WTC11 (cell line): ENCODE results near the gene FCHSD2. TPM values are rescaled to one million over a fixed set of nuclear protein-coding genes. Genes with fewer than 3 reads are reported as not detected.

Source experiments
- ATAC-seq: fragments of 200-7000 bp; cut with Tn5 transposase; 2 replicates; pipeline ENCODE4 v1.10.0; 2021; ENCODE audit warnings: mild to moderate bottlenecking, moderate library complexity
- CTCF ChIA-PET: fragments of 300-600 bp; sonication (Branson Sonifier 250); formaldehyde crosslinking; loops from one replicate; lab custom pipeline; 2021; ENCODE audit warnings: antibody characterized with exemption; lab: Charles Lee
- POLR2A ChIA-PET: fragments of 350-600 bp; sonication (Branson Sonifier 250); formaldehyde crosslinking; loops from one replicate; lab custom pipeline; 2021; ENCODE audit warnings: antibody characterized with exemption; lab: Charles Lee
- DNase-seq: peaks from one replicate; pipeline ENCODE4 v3.0.0; 2021; ENCODE audit warnings: low spot score
- H3K27ac Mint-ChIP-seq: 2 replicates; pipeline ENCODE4 v1.8.0; 2021; ENCODE audit warnings: mixed read lengths
- H3K27me3 Mint-ChIP-seq: 2 replicates; pipeline ENCODE4 v1.8.0; 2021; ENCODE audit warnings: low read depth, mild to moderate bottlenecking, moderate library complexity, mixed read lengths
- H3K36me3 Mint-ChIP-seq: 2 replicates; pipeline ENCODE4 v1.8.0; 2021; ENCODE audit warnings: mixed read lengths
- H3K4me1 Mint-ChIP-seq: 2 replicates; pipeline ENCODE4 v1.8.0; 2022; ENCODE audit warnings: mixed read lengths
- H3K4me3 Mint-ChIP-seq: 2 replicates; pipeline ENCODE4 v1.8.0; 2021; ENCODE audit warnings: mild to moderate bottlenecking, moderate library complexity, mixed read lengths
- H3K9me3 Mint-ChIP-seq: 2 replicates; pipeline ENCODE4 v1.8.0; 2021; ENCODE audit warnings: mixed read lengths
- CBFB ChIP-seq: sonication (generic); formaldehyde crosslinking; IDR thresholded peaks from 2 replicates; pipeline ENCODE4 v1.8.1; 2022; ENCODE audit warnings: mild to moderate bottlenecking, low read depth, missing genetic modification reagents
- ETV6 ChIP-seq: sonication (generic); formaldehyde crosslinking; IDR thresholded peaks from 2 replicates; pipeline ENCODE4 v1.8.1; 2022; ENCODE audit warnings: mild to moderate bottlenecking, missing genetic modification reagents
- PRRX2 ChIP-seq: fragments of 250-450 bp; sonication (Bioruptor Pico); IDR thresholded peaks from 2 replicates; pipeline ENCODE4 v1.8.0; 2021; ENCODE audit warnings: mild to moderate bottlenecking
- TCF7 ChIP-seq: sonication (generic); formaldehyde crosslinking; IDR thresholded peaks from 2 replicates; pipeline ENCODE4 v1.8.0; 2022; ENCODE audit warnings: mild to moderate bottlenecking, low read depth, missing genetic modification reagents, moderate library complexity
- TP53 ChIP-seq: sonication (generic); formaldehyde crosslinking; IDR thresholded peaks from 2 replicates; pipeline ENCODE4 v1.8.1; 2023; ENCODE audit warnings: mild to moderate bottlenecking, missing genetic modification reagents
- ZNF317 ChIP-seq: sonication (generic); formaldehyde crosslinking; IDR thresholded peaks from 2 replicates; pipeline ENCODE4 v1.8.1; 2023; ENCODE audit warnings: low read depth, mild to moderate bottlenecking, moderate library complexity, missing genetic modification reagents, borderline replicate concordance
- ZNF416 ChIP-seq: fragments of 250-450 bp; sonication (Bioruptor Pico); IDR thresholded peaks from 2 replicates; pipeline ENCODE4 v1.9.0; 2021; ENCODE audit warnings: mild to moderate bottlenecking, inconsistent platforms
- total RNA-seq: library from RNA; stranded (reverse); gene quantifications from 3 replicates; pipeline ENCODE4 v1.2.3, GENCODE V29; 2021
- TF ChIP-seq, protein P1 (sequence below): fragments of 250-450 bp; sonication (Bioruptor Pico); IDR thresholded peaks from 2 replicates; pipeline ENCODE4 v1.8.0; 2021; ENCODE audit warnings: mild to moderate bottlenecking
- TF ChIP-seq, protein P2 (sequence below): sonication (generic); formaldehyde crosslinking; IDR thresholded peaks from 2 replicates; pipeline ENCODE4 v1.8.1; 2022; ENCODE audit warnings: low read depth, missing genetic modification reagents, borderline replicate concordance
- TF ChIP-seq, protein P3 (sequence below): sonication (generic); formaldehyde crosslinking; IDR thresholded peaks from 2 replicates; pipeline ENCODE4 v1.8.1; 2023; ENCODE audit warnings: mild to moderate bottlenecking, missing genetic modification reagents, moderate library complexity
- TF ChIP-seq, protein P4 (sequence below): fragments of 250-450 bp; sonication (Bioruptor Pico); IDR thresholded peaks from 2 replicates; pipeline ENCODE4 v1.9.0; 2021; ENCODE audit warnings: mild to moderate bottlenecking, borderline replicate concordance
- TF ChIP-seq, protein P5 (sequence below): sonication (generic); formaldehyde crosslinking; IDR thresholded peaks from 2 replicates; pipeline ENCODE4 v1.8.0; 2022; ENCODE audit warnings: mild to moderate bottlenecking, missing genetic modification reagents
- TF ChIP-seq, protein P6 (sequence below): sonication (generic); formaldehyde crosslinking; IDR thresholded peaks from 2 replicates; pipeline ENCODE4 v1.8.1; 2023; ENCODE audit warnings: mild to moderate bottlenecking, missing genetic modification reagents, borderline replicate concordance

Gene FCHSD2
- total RNA-seq, 1 experiment from 2014 or later: 10.1 TPM

DNA sequence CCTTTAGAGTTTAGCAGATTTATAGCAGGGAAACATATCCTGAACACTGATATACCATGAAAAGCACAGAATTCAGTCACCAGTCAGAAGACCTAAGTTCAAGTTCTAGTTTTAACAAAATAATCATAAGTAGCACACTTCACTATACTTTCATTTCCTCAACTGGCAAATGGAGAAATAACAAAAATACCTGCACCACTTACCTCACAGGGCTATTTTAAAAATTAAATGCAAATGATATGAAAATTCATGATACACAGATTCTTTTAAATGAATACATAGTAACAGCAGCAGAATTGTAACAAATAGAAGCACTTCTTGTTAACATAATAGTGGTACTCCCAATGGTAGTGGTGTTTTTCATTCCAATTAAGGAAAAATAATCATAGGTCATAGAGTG, 139.0 kb downstream of the FCHSD2 start (continued):
- TF ChIP-seq, protein P1, sequence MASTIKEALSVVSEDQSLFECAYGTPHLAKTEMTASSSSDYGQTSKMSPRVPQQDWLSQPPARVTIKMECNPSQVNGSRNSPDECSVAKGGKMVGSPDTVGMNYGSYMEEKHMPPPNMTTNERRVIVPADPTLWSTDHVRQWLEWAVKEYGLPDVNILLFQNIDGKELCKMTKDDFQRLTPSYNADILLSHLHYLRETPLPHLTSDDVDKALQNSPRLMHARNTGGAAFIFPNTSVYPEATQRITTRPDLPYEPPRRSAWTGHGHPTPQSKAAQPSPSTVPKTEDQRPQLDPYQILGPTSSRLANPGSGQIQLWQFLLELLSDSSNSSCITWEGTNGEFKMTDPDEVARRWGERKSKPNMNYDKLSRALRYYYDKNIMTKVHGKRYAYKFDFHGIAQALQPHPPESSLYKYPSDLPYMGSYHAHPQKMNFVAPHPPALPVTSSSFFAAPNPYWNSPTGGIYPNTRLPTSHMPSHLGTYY (CRISPR knock-in tag): no peak
- TF ChIP-seq, protein P2, sequence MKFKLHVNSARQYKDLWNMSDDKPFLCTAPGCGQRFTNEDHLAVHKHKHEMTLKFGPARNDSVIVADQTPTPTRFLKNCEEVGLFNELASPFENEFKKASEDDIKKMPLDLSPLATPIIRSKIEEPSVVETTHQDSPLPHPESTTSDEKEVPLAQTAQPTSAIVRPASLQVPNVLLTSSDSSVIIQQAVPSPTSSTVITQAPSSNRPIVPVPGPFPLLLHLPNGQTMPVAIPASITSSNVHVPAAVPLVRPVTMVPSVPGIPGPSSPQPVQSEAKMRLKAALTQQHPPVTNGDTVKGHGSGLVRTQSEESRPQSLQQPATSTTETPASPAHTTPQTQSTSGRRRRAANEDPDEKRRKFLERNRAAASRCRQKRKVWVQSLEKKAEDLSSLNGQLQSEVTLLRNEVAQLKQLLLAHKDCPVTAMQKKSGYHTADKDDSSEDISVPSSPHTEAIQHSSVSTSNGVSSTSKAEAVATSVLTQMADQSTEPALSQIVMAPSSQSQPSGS (CRISPR knock-in tag): no peak
- TF ChIP-seq ETV6 (CRISPR knock-in tag) (no peak), CBFB (CRISPR knock-in tag) (no peak), ZNF416 (no peak)
- TF ChIP-seq, protein P3, sequence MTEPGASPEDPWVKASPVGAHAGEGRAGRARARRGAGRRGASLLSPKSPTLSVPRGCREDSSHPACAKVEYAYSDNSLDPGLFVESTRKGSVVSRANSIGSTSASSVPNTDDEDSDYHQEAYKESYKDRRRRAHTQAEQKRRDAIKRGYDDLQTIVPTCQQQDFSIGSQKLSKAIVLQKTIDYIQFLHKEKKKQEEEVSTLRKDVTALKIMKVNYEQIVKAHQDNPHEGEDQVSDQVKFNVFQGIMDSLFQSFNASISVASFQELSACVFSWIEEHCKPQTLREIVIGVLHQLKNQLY (CRISPR knock-in tag): no peak
- TF ChIP-seq, protein P4, sequence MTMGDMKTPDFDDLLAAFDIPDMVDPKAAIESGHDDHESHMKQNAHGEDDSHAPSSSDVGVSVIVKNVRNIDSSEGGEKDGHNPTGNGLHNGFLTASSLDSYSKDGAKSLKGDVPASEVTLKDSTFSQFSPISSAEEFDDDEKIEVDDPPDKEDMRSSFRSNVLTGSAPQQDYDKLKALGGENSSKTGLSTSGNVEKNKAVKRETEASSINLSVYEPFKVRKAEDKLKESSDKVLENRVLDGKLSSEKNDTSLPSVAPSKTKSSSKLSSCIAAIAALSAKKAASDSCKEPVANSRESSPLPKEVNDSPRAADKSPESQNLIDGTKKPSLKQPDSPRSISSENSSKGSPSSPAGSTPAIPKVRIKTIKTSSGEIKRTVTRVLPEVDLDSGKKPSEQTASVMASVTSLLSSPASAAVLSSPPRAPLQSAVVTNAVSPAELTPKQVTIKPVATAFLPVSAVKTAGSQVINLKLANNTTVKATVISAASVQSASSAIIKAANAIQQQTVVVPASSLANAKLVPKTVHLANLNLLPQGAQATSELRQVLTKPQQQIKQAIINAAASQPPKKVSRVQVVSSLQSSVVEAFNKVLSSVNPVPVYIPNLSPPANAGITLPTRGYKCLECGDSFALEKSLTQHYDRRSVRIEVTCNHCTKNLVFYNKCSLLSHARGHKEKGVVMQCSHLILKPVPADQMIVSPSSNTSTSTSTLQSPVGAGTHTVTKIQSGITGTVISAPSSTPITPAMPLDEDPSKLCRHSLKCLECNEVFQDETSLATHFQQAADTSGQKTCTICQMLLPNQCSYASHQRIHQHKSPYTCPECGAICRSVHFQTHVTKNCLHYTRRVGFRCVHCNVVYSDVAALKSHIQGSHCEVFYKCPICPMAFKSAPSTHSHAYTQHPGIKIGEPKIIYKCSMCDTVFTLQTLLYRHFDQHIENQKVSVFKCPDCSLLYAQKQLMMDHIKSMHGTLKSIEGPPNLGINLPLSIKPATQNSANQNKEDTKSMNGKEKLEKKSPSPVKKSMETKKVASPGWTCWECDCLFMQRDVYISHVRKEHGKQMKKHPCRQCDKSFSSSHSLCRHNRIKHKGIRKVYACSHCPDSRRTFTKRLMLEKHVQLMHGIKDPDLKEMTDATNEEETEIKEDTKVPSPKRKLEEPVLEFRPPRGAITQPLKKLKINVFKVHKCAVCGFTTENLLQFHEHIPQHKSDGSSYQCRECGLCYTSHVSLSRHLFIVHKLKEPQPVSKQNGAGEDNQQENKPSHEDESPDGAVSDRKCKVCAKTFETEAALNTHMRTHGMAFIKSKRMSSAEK (CRISPR knock-in tag): no peak

DNA sequence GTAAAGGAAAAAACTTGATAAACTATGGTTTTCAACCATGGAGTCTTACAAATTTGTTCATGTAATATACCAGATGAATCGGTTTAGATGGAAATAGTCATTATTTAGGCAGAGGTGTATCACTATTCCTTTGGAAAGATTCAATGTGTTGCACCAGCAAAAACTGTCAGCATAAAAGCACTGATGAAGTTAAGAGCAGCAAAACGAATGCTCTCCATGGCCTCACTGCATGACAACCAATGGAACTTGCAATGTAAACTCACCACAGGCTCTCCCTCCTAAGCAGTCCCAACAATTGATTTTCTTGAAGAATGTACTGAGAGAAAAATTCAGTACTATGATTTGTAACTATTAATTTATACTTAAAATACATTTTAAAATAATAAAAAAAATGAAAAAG, 139.9 kb downstream of the FCHSD2 start:
- Mint-ChIP-seq H3K9me3 (no peaks in the 10 kb centered on the region), H3K27ac (no peak overlapping the region), H3K4me3 (no peak overlapping the region), H3K27me3 (no peaks in the 10 kb centered on the region), H3K36me3 (no peaks in the 10 kb centered on the region), H3K4me1 (no peaks in the 10 kb centered on the region)
- no peak for DNase-seq
- CTCF ChIA-PET: no interaction called here
- no peak for ATAC-seq
- POLR2A ChIA-PET: no interaction called here
- TF ChIP-seq PRRX2 (CRISPR knock-in tag) (no peak), TCF7 (CRISPR knock-in tag) (no peak), TP53 (CRISPR knock-in tag) (no peak), ZNF317 (CRISPR knock-in tag) (no peak)
- TF ChIP-seq, protein P5, sequence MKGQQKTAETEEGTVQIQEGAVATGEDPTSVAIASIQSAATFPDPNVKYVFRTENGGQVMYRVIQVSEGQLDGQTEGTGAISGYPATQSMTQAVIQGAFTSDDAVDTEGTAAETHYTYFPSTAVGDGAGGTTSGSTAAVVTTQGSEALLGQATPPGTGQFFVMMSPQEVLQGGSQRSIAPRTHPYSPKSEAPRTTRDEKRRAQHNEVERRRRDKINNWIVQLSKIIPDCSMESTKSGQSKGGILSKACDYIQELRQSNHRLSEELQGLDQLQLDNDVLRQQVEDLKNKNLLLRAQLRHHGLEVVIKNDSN (CRISPR knock-in tag): no peak
- TF ChIP-seq, protein P6, sequence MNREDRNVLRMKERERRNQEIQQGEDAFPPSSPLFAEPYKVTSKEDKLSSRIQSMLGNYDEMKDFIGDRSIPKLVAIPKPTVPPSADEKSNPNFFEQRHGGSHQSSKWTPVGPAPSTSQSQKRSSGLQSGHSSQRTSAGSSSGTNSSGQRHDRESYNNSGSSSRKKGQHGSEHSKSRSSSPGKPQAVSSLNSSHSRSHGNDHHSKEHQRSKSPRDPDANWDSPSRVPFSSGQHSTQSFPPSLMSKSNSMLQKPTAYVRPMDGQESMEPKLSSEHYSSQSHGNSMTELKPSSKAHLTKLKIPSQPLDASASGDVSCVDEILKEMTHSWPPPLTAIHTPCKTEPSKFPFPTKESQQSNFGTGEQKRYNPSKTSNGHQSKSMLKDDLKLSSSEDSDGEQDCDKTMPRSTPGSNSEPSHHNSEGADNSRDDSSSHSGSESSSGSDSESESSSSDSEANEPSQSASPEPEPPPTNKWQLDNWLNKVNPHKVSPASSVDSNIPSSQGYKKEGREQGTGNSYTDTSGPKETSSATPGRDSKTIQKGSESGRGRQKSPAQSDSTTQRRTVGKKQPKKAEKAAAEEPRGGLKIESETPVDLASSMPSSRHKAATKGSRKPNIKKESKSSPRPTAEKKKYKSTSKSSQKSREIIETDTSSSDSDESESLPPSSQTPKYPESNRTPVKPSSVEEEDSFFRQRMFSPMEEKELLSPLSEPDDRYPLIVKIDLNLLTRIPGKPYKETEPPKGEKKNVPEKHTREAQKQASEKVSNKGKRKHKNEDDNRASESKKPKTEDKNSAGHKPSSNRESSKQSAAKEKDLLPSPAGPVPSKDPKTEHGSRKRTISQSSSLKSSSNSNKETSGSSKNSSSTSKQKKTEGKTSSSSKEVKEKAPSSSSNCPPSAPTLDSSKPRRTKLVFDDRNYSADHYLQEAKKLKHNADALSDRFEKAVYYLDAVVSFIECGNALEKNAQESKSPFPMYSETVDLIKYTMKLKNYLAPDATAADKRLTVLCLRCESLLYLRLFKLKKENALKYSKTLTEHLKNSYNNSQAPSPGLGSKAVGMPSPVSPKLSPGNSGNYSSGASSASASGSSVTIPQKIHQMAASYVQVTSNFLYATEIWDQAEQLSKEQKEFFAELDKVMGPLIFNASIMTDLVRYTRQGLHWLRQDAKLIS (CRISPR knock-in tag): no peak
